Chondrocyte (in vitro differentiated cells): Measurements from ENCODE around the gene PHETA1. TPM values are rescaled to one million over a fixed set of nuclear protein-coding genes. Genes with fewer than 3 reads are reported as not detected.

ENCODE experiments used
- DNase-seq: peaks from one replicate; pipeline ENCODE4 v3.0.0; 2021; ENCODE audit warnings: mixed read lengths, low spot score
- H3K27ac Mint-ChIP-seq: one replicate; pipeline ENCODE4 v1.8.0; 2021; ENCODE audit warnings: mild to moderate bottlenecking, moderate library complexity, mixed read lengths; ENCODE audit not compliant: unreplicated experiment
- H3K27me3 Mint-ChIP-seq: 2 replicates; pipeline ENCODE4 v1.8.0; 2021; ENCODE audit warnings: low read depth, mixed read lengths
- H3K36me3 Mint-ChIP-seq: 2 replicates; pipeline ENCODE4 v1.8.0; 2021; ENCODE audit warnings: low read depth, mixed read lengths
- H3K4me1 Mint-ChIP-seq: 2 replicates; pipeline ENCODE4 v1.8.0; 2021; ENCODE audit warnings: low read depth, mild to moderate bottlenecking, mixed read lengths
- H3K4me3 Mint-ChIP-seq: one replicate; pipeline ENCODE4 v1.8.0; 2021; ENCODE audit warnings: mild to moderate bottlenecking, moderate library complexity, mixed read lengths; ENCODE audit not compliant: unreplicated experiment
- H3K9me3 Mint-ChIP-seq: 2 replicates; pipeline ENCODE4 v1.8.0; 2021; ENCODE audit warnings: low read depth, mixed read lengths
- total RNA-seq: library from RNA; stranded (reverse); gene quantifications from 3 replicates; pipeline ENCODE4 v1.2.1, GENCODE V29; 2021
- TF ChIP-seq, protein P1 (sequence below): fragments of 200-600 bp; sonication (generic); IDR thresholded peaks from 2 replicates; pipeline ENCODE4 v1.5.0; 2021; ENCODE audit warnings: antibody characterized with exemption, mild to moderate bottlenecking, moderate library complexity

The PHETA1 gene
- total RNA-seq, 1 donor from 2014 or later: 14.2 TPM

DNA sequence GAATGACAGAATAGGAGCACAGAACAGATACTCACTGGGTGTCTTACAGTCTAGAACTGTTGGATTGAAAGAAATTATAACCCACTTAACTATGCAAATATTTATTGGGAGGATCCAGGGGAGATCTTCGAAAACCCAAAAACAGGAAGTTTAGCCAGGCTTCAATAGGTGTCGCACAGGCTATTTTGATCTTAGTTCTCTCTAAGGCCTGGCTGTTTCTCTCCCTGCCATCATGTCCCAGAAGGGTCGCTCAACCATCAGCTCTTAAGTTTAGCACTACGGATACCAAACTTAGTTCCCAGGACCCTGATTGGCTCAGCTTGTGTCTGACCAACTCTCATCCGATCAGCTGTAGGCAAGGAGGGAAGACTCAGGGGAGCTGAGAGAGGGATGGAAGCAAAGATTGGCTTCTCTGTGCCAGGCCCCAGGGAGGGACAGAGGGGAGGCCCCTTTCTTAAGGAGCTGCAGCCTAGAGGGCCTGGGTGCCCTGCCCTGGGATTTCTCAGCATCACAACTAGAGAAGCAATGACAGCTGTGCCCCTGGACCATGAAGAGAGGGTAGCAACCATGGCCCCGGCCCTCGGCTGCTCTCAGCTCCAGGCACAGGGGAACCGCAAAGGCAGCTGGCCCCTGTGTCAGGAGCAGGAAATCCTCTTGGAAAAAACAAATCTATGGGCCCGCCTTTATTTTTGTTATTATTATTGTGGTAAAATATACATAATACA is 13.5 kb downstream of the PHETA1 start:
- no peaks in the 10 kb centered on the region for H3K4me1 Mint-ChIP-seq
- no peaks in the 10 kb centered on the region for H3K27me3 Mint-ChIP-seq
- no peak overlapping the region for H3K27ac Mint-ChIP-seq
- H3K36me3 Mint-ChIP-seq: no peaks in the 10 kb centered on the region
- no peaks in the 10 kb centered on the region for H3K9me3 Mint-ChIP-seq
- TF ChIP-seq, protein P1, sequence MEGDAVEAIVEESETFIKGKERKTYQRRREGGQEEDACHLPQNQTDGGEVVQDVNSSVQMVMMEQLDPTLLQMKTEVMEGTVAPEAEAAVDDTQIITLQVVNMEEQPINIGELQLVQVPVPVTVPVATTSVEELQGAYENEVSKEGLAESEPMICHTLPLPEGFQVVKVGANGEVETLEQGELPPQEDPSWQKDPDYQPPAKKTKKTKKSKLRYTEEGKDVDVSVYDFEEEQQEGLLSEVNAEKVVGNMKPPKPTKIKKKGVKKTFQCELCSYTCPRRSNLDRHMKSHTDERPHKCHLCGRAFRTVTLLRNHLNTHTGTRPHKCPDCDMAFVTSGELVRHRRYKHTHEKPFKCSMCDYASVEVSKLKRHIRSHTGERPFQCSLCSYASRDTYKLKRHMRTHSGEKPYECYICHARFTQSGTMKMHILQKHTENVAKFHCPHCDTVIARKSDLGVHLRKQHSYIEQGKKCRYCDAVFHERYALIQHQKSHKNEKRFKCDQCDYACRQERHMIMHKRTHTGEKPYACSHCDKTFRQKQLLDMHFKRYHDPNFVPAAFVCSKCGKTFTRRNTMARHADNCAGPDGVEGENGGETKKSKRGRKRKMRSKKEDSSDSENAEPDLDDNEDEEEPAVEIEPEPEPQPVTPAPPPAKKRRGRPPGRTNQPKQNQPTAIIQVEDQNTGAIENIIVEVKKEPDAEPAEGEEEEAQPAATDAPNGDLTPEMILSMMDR: no peak
- DNase-seq: no peak
- H3K4me3 Mint-ChIP-seq: no peak overlapping the region

DNA sequence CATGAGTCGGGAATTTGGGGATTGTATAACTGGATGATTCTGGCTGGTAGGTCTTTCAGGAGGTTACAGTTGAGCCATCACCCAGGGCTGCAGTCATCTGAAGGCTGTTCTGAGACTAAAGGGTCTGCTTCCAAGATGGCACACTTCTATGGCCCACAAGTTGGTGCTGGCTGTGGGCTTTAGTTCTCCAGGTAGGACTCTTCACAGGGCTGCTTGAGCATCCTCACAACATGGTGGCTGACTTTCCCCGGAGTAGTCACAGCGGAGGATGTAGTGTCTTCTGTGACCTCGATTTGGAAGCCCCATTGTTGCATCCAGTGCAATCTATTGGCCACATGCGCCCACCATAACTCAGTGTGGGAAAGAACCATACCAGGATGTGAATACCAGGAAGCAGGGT is 14.4 kb downstream of the PHETA1 start:
- no peaks in the 10 kb centered on the region for H3K4me1 Mint-ChIP-seq
- TF ChIP-seq, protein P1: no peak
- no peaks in the 10 kb centered on the region for H3K36me3 Mint-ChIP-seq
- no peak for DNase-seq
- no peak overlapping the region for H3K27ac Mint-ChIP-seq
- no peaks in the 10 kb centered on the region for H3K9me3 Mint-ChIP-seq
- no peaks in the 10 kb centered on the region for H3K27me3 Mint-ChIP-seq
- H3K4me3 Mint-ChIP-seq: no peak overlapping the region

DNA sequence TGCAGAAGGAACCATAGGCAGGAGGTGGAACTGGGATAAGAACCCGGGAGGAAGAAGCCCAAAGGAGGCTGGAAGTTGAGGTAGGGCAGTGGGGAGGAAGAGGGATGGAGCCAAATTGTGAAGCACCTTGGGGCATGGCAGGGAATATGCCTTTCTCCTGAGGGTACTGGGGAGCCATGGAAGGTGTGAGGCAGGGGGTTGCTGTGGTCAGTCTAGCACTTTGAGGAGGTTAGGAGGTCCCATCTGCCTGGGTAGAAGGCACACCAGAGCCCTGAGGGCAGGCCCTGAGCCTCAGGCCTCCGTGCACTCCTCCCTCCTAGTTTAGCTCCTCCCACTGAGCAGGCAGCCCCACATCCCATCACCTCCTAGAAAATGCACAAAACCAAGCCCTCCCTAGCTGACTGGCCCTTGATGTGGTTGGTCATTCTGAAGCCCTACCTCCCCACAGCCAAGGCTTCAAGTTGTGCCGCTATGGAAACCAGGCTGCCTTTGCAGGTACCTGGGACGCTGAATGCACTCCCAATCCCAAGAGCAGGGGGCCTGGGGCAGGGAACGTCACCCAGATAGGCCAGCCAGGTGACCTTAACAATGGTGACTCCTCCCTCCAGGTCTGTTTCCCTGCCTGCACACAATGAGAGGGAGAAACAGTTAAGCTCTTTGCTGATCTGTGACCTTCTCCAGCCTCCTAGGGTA is 15.1 kb downstream of the PHETA1 start:
- H3K4me1 Mint-ChIP-seq: no peaks in the 10 kb centered on the region

DNA sequence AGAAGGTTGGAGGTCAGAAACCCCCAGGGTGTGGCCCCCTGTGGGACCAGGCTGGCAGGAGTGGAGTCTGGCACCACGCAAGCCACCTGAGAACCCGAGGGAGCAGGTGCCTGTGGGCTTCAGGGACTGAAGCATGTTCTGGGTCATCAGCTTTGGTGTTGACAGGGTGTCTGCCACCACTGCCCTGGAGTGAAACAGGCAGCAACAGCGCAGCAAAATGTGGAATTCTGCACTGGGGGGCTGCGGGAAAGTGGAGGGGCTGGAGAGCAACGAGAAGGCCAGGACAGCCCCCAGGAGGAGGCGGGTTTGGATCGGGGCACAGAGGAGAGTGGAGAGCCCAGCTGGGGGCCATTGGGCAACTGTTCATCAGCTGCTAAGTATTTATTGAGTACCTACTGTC is 15.9 kb downstream of the PHETA1 start:
- Mint-ChIP-seq H3K4me1 (no peaks in the 10 kb centered on the region), H3K9me3 (peaks cover 11% of the 10 kb centered on the region), H3K27me3 (no peaks in the 10 kb centered on the region), H3K27ac (no peak overlapping the region), H3K4me3 (no peak overlapping the region), H3K36me3 (peaks cover 4% of the 10 kb centered on the region)
- no peak for DNase-seq
- TF ChIP-seq, protein P1: no peak

More for the DNA sequence above, 15.1 kb downstream of the PHETA1 start:
- no peak overlapping the region for H3K4me3 Mint-ChIP-seq
- no peak for DNase-seq
- H3K9me3 Mint-ChIP-seq: peaks cover 7% of the 10 kb centered on the region
- no peaks in the 10 kb centered on the region for H3K27me3 Mint-ChIP-seq
- TF ChIP-seq, protein P1: no peak
- H3K36me3 Mint-ChIP-seq: peaks cover 4% of the 10 kb centered on the region
- H3K27ac Mint-ChIP-seq: no peak overlapping the region

DNA sequence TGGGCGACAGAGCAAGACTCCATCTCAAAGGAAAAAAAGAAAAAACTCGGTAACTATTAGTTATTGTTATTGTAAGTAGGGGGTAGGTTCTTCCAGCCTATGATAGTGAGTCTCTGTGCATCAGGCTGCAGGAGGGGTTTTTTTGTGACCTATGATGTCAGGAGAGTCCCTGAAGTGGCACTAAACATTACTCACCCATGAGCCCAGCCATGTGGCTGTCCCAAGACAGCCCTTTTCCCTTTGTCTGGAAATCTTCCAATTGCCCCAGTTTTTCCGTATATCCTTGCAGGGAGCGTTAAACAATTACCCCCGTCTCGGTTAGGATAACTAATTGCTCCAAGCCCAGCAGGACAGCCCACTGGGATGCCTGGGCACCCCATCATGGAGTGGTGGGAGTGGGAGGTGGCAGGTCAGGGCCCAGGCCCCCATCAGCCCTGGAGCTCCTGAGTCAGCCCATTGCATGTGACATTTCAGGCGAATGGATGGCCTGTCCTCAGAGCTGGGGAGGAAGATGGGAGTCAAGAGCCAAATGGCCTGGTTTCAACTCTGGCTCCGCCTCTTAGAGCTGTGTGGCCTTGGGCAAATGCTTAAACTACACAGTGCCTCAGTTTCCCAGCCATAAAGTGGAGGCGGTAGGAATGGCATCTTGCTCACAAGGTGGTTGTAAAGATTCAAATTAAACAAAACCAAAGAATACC is 16.4 kb downstream of the PHETA1 start:
- TF ChIP-seq, protein P1: no peak
- Mint-ChIP-seq H3K9me3 (peaks cover 11% of the 10 kb centered on the region), H3K4me1 (no peaks in the 10 kb centered on the region), H3K27ac (no peak overlapping the region), H3K27me3 (no peaks in the 10 kb centered on the region), H3K36me3 (peaks cover 4% of the 10 kb centered on the region), H3K4me3 (no peak overlapping the region)
- no peak for DNase-seq
